Calu3 (cell line): Measurements from ENCODE around the gene ZNF3. TPM values are rescaled to one million over a fixed set of nuclear protein-coding genes. Genes with fewer than 3 reads are reported as not detected.

ENCODE experiments used
- BruUV-seq: library from RNA; stranded (reverse); fragments of 400-500 nt; replicated peaks from 2 replicates; lab custom pipeline; 2021; lab: Mats Ljungman, UMichigan
- CTCF ChIA-PET: fragments of 300-600 bp; sonication (Branson Sonifier 250); formaldehyde crosslinking; loops from one replicate; lab custom pipeline; 2022; ENCODE audit warnings: antibody characterized with exemption; lab: Charles Lee
- DNase-seq: peaks from one replicate; pipeline ENCODE4 v3.0.0; 2022
- H3K27ac Mint-ChIP-seq: one replicate; pipeline ENCODE4 v1.8.0; 2022; ENCODE audit warnings: mixed read lengths; ENCODE audit not compliant: unreplicated experiment
- H3K27me3 Mint-ChIP-seq: one replicate; pipeline ENCODE4 v1.8.0; 2022; ENCODE audit warnings: mixed read lengths; ENCODE audit not compliant: unreplicated experiment
- H3K36me3 Mint-ChIP-seq: one replicate; pipeline ENCODE4 v1.8.0; 2022; ENCODE audit warnings: mild to moderate bottlenecking, moderate library complexity, mixed read lengths; ENCODE audit not compliant: insufficient read depth, unreplicated experiment
- H3K4me1 Mint-ChIP-seq: one replicate; pipeline ENCODE4 v1.8.0; 2022; ENCODE audit warnings: mild to moderate bottlenecking, low read depth, mixed read lengths; ENCODE audit not compliant: unreplicated experiment
- H3K4me3 Mint-ChIP-seq: one replicate; pipeline ENCODE4 v1.8.0; 2022; ENCODE audit warnings: mild to moderate bottlenecking, low read depth, moderate library complexity, mixed read lengths; ENCODE audit not compliant: unreplicated experiment
- H3K9me3 Mint-ChIP-seq: one replicate; pipeline ENCODE4 v1.8.0; 2022; ENCODE audit warnings: low read depth, mixed read lengths; ENCODE audit not compliant: unreplicated experiment
- CTCF ChIP-seq: fragments of 200-600 bp; IDR thresholded peaks from one replicate; pipeline ENCODE4 v1.8.0; 2022; ENCODE audit warnings: antibody characterized with exemption; ENCODE audit not compliant: unreplicated experiment
- intact Hi-C: fragments of 100-400 bp; cut with micrococcal nuclease; formaldehyde crosslinking; loops from one replicate; pipeline ENCODE4 v1.10.0; 2022; ENCODE audit not compliant: unreplicated experiment
- total RNA-seq: library from RNA; stranded (reverse); gene quantifications from 2 replicates; pipeline ENCODE4 v1.2.3, GENCODE V29; 2022

The ZNF3 gene
- total RNA-seq, 1 experiment from 2014 or later, result 26.7 TPM

- TSS peak; percentile 34 for BruUV-seq
These were observed 21.7 kb upstream of the ZNF3 start for GRCh38 chr7:100102950-100103840.

GRCh38 chr7:100101016-100101862 lies 19.7 kb upstream of the ZNF3 start, which contains the start of the genes AP4M1 and MCM7:
Gene AP4M1 (plus strand): TSS chr7:100101643. CDS start chr7:100101715, 72 bp downstream.
Gene MCM7 (minus strand): TSS chr7:100101397. CDS start chr7:100101294, 103 bp downstream.
- BruUV-seq, result TSS peak; percentile 50
- peaks cover 72% of the 10 kb centered on the region for H3K36me3 Mint-ChIP-seq

More at GRCh38 chr7:100102950-100103840, 21.7 kb upstream of the ZNF3 start:
- no peak for TF ChIP-seq CTCF
- Mint-ChIP-seq H3K36me3 (peaks cover 74% of the 10 kb centered on the region), H3K9me3 (no peaks in the 10 kb centered on the region), H3K27ac (peak overlapping the region; percentile 78), H3K4me1 (peaks cover 11% of the 10 kb centered on the region), H3K4me3 (peak overlapping the region; percentile 90), H3K27me3 (no peaks in the 10 kb centered on the region)
- DNase-seq, result no peak
- CTCF ChIA-PET, result no interaction called here
- intact Hi-C loops, result no loop called here

GRCh38 chr7:100100420-100101015 lies 19.0 kb upstream of the ZNF3 start:
- intact Hi-C loops, result no loop called here
- no peaks in the 10 kb centered on the region for H3K9me3 Mint-ChIP-seq
- peak overlapping the region; percentile 93 for H3K27ac Mint-ChIP-seq
- peaks cover 14% of the 10 kb centered on the region for H3K4me1 Mint-ChIP-seq
- peak; percentile 93 for DNase-seq
- no TSS peak for BruUV-seq
- CTCF ChIA-PET, result interaction anchor here (0.7 kb wide), 1 partner anchor 41 kb away, joined by 3 read pairs; no protein-coding TSS in a partner anchor
- peak overlapping the region; percentile 90 for H3K4me3 Mint-ChIP-seq
- H3K27me3 Mint-ChIP-seq, result no peaks in the 10 kb centered on the region
- TF ChIP-seq CTCF, result no peak
- peaks cover 78% of the 10 kb centered on the region for H3K36me3 Mint-ChIP-seq

More at GRCh38 chr7:100101016-100101862, 19.7 kb upstream of the ZNF3 start, which contains the start of the genes AP4M1 and MCM7:
- Mint-ChIP-seq H3K4me3 (peak within 1 kb of the TSS; percentile 90), H3K27me3 (no peaks in the 10 kb centered on the region), H3K27ac (peak within 1 kb of the TSS; percentile 93), H3K9me3 (no peaks in the 10 kb centered on the region), H3K4me1 (peaks cover 14% of the 10 kb centered on the region)
- TF ChIP-seq CTCF, result no peak
- intact Hi-C loops, result no loop called here
- peak; percentile 97 for DNase-seq
- CTCF ChIA-PET, result interaction anchor here (0.7 kb wide), 1 partner anchor 40 kb away, joined by 3 read pairs; no protein-coding TSS in a partner anchor

- CTCF ChIA-PET, result no interaction called here
- intact Hi-C loops, result no loop called here
- H3K36me3 Mint-ChIP-seq, result peaks cover 89% of the 10 kb centered on the region
- H3K27ac Mint-ChIP-seq, result peak overlapping the region; percentile 74
- no peaks in the 10 kb centered on the region for H3K27me3 Mint-ChIP-seq
- no TSS peak for BruUV-seq
- no peaks in the 10 kb centered on the region for H3K9me3 Mint-ChIP-seq
- H3K4me1 Mint-ChIP-seq, result peaks cover 14% of the 10 kb centered on the region
- peak overlapping the region; percentile 90 for H3K4me3 Mint-ChIP-seq
- no peak for TF ChIP-seq CTCF
- no peak for DNase-seq
These were observed 17.9 kb upstream of the ZNF3 start for GRCh38 chr7:100099452-100099851.
